ENCODE results near the gene WWOX. TPM values are rescaled to one million over a fixed set of nuclear protein-coding genes. Genes with fewer than 3 reads are reported as not detected.

WWOX gene
- total RNA-seq, 2 experiments from 2014 or later = 14.3 to 16.5 TPM

DNA sequence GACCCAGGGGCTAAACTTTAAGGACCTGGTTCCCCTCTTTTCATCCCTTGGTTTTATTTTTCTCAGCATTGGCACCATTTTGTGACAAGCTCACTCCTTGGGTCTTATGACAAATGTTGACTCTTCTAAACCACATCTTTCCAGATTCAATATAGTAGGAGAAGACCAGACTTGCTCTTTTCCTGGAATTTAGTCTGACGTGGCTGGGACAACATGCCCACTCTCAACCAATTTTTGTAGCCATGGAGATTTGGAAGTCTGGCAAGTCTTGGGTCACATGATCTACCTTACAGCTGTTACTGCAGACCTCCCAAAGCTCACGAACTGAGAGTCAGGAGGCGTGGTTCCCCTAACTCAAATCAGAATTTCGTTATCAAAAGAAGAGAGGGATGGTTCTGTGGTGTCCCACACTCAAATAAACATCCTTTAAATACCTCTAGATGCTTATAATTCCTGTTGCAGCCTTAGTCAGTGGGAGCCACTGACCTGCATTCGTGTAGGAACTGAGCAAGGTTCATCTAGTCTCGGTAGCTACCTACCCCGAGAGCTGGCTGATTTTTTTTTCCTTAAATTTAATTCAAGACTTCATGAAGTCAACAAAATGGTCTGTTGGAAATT, 817.6 kb downstream of the WWOX start:
- Mint-ChIP-seq H3K4me1 (ENCODE audit: low read depth) (peaks cover 36% of the 10 kb centered on the region), H3K27me3 (peaks cover 2% of the 10 kb centered on the region), H3K4me3 (no peak overlapping the region), H3K36me3 (peaks cover 20% of the 10 kb centered on the region), H3K9me3 (peaks cover 20% of the 10 kb centered on the region), H3K27ac (no peak overlapping the region)
- intact Hi-C loops (cut with micrococcal nuclease) = no loop called here
- ChIA-PET POLR2A (interaction anchor here (1.0 to 2.6 kb wide), 4 partner anchors 139 to 682 kb away, joined by 3 to 7 read pairs (median 5); no protein-coding TSS in a partner anchor), CTCF (interaction anchor here (0.6 to 1.4 kb wide), 3 partner anchors 14 to 160 kb away, joined by 3 read pairs; no protein-coding TSS in a partner anchor)
- peak; percentile 36 for DNase-seq

DNA sequence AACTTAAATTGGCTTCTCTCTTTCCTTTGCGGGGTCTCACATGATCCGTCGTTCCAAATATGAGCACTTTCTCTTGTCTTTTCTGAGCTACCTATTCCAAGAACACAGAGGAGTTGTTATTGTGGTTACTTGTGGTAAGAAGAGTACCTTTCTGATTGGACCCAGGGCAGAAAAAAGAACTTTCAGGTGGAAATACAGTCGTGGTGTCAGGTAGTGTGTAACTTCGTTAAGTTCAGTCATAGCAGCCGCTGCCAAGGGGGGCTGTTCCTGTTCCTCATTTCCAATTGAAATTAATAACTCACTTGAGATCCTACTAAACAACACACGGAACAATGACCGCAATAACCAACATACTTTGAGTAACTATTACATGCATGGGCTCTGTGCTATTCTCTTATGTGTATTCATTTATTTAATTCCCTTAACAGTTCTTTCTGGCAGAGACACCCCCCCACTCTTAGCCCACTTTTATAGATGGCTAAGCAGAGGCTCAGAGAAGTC, 819.4 kb downstream of the WWOX start:
- peaks cover 29% of the 10 kb centered on the region for H3K36me3 Mint-ChIP-seq
- ChIA-PET CTCF (no interaction called here), POLR2A (interaction anchor here (0.6 to 2.6 kb wide), 4 partner anchors 13 to 213 kb away, joined by 3 to 9 read pairs (median 6); no protein-coding TSS in a partner anchor)
- peak; percentile 31 for DNase-seq
- H3K27me3 Mint-ChIP-seq = peaks cover 2% of the 10 kb centered on the region
- H3K9me3 Mint-ChIP-seq = peaks cover 29% of the 10 kb centered on the region
- H3K27ac Mint-ChIP-seq = peak overlapping the region; percentile 67
- H3K4me1 Mint-ChIP-seq (ENCODE audit: low read depth) = peaks cover 36% of the 10 kb centered on the region
- H3K4me3 Mint-ChIP-seq = no peak overlapping the region
- intact Hi-C loops (cut with micrococcal nuclease) = no loop called here

DNA sequence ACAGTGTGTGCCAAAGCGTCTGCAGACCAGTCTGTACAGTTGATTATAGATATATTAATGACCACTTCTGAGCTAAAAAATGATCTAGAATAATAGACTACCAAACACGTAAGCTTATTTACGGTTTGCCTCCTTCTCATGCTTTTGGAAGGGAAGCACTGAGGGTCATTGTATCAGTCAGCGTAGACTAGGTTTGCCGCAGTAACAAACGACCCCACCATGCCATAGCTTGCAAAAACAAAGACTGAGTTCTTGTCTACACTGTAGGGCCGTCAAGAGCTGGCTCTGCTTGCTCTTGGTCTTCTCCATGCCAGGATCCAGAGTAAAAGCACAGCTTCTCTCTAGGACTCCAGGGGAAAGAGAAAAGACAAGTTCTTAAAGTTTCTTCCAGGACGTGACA, 820.4 kb downstream of the WWOX start:
- POLR2A ChIA-PET = interaction anchor here (1.3 to 2.7 kb wide), 3 partner anchors 42 to 147 kb away, joined by 3 to 10 read pairs (median 9); no protein-coding TSS in a partner anchor
- Mint-ChIP-seq H3K27ac (peak overlapping the region; percentile 69), H3K36me3 (peaks cover 32% of the 10 kb centered on the region), H3K27me3 (peaks cover 2% of the 10 kb centered on the region), H3K4me3 (no peak overlapping the region), H3K4me1 (ENCODE audit: low read depth) (peaks cover 41% of the 10 kb centered on the region), H3K9me3 (peaks cover 29% of the 10 kb centered on the region)
- CTCF ChIA-PET = interaction anchor here (1.1 kb wide), 1 partner anchor 88 kb away, joined by 3 read pairs; no protein-coding TSS in a partner anchor
- no peak for DNase-seq
- intact Hi-C loops (cut with micrococcal nuclease) = loop anchor here (2.0 kb wide), 1 partner anchor 37 kb away; no protein-coding TSS in a partner anchor

DNA sequence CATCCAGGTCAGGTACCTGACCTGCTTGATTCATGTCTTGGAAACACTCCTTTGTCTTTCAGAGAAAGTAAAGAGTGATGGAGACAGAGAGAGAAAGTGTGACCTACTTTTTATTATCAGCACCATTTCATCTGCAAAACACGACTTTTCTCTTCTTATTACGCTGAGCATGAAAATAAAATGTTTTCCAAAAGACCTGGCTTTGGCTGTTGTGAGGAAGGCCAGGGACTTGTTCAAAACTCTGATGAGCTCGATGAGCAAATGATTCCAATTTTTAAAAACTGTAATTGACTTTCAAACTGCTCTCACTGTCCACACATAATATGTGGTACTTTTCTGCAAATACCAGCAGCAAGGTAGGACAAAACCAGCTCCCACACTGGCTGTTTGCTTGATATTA, 821.2 kb downstream of the WWOX start:
- POLR2A ChIA-PET = interaction anchor here (1.3 to 2.7 kb wide), 3 partner anchors 41 to 147 kb away, joined by 3 to 10 read pairs (median 9); no protein-coding TSS in a partner anchor
- intact Hi-C loops (cut with micrococcal nuclease) = loop anchor here (2.0 kb wide), 1 partner anchor 36 kb away; no protein-coding TSS in a partner anchor
- no peak for DNase-seq
- peak overlapping the region; percentile 75 for H3K27ac Mint-ChIP-seq
- CTCF ChIA-PET = interaction anchor here (0.7 to 1.3 kb wide), 2 partner anchors 33 to 719 kb away, joined by 3 read pairs; no protein-coding TSS in a partner anchor
- H3K36me3 Mint-ChIP-seq = peaks cover 32% of the 10 kb centered on the region
- peaks cover 29% of the 10 kb centered on the region for H3K9me3 Mint-ChIP-seq
- H3K27me3 Mint-ChIP-seq = peaks cover 2% of the 10 kb centered on the region
- H3K4me1 Mint-ChIP-seq (ENCODE audit: low read depth) = peaks cover 49% of the 10 kb centered on the region
- no peak overlapping the region for H3K4me3 Mint-ChIP-seq

DNA sequence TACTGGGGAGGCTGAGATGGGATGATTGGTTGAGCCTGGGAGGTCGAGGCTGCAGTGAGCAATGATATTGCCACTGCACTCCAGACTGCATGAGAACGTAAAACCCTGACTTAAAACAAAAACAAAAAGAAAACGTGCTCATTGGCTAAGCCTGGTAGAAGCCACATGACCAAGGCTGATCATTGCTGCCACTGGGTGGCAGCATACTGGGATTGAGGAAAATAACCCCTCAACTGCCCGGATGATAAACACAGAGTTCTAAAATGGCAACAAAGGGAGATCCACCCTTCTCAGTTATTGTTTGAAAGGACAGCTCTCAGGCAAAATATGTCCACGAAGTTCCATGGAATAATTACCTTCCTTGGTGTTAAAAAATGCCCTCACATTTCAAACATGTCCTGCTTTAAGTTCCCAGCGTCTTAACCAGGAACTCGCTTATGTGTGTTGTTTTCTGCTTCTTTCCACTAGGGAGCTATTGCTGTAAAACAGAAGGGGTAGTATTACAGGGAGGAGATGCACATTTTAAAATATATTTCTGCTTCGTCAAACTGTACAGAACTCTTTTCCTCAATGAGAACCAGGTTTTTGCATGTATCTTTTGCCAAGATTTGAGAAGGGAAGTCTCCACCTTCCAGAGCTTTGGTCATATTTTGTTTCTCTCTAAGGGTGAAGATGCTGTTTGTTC, 825.8 kb downstream of the WWOX start:
- ChIA-PET CTCF (interaction anchor here (0.6 to 1.8 kb wide), 7 partner anchors 23 to 1001 kb away, joined by 3 to 5 read pairs (median 3); no protein-coding TSS in a partner anchor), POLR2A (no interaction called here)
- Mint-ChIP-seq H3K4me3 (no peak overlapping the region), H3K36me3 (peaks cover 27% of the 10 kb centered on the region), H3K9me3 (peaks cover 24% of the 10 kb centered on the region), H3K4me1 (ENCODE audit: low read depth) (peaks cover 27% of the 10 kb centered on the region), H3K27me3 (no peaks in the 10 kb centered on the region), H3K27ac (no peak overlapping the region)
- DNase-seq = peak; percentile 66
- intact Hi-C loops (cut with micrococcal nuclease) = no loop called here

DNA sequence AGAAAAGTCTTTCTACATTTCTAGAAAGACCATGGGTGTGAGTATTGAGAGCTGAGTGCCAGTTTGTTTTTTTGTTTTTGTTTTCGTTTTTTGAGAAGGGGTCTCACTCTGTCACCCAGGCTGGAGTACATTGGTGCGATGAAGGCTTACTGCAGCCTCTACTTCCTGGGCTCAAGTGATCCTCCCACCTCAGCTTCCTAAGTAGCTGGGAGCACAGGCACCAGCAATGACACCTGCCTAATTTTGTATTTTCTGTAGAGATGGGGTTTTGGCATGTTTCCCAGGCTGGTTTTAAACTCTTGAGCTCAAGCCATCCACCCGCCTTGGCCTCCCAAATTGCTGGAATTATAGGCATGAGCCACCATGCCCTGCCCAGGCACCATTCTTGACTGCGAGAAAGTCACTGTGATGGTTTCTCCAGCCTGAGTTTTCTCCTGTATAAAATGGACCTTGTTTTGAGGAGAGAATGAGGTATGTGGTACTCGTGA, 827.3 kb downstream of the WWOX start:
- Mint-ChIP-seq H3K36me3 (peaks cover 15% of the 10 kb centered on the region), H3K27me3 (no peaks in the 10 kb centered on the region), H3K9me3 (peaks cover 12% of the 10 kb centered on the region), H3K4me1 (ENCODE audit: low read depth) (peaks cover 16% of the 10 kb centered on the region), H3K27ac (no peak overlapping the region), H3K4me3 (no peak overlapping the region)
- ChIA-PET CTCF (interaction anchor here (0.5 to 1.8 kb wide), 4 partner anchors 14 to 221 kb away, joined by 3 to 5 read pairs (median 4); no protein-coding TSS in a partner anchor), POLR2A (no interaction called here)
- no peak for DNase-seq
- intact Hi-C loops (cut with micrococcal nuclease) = no loop called here

DNA sequence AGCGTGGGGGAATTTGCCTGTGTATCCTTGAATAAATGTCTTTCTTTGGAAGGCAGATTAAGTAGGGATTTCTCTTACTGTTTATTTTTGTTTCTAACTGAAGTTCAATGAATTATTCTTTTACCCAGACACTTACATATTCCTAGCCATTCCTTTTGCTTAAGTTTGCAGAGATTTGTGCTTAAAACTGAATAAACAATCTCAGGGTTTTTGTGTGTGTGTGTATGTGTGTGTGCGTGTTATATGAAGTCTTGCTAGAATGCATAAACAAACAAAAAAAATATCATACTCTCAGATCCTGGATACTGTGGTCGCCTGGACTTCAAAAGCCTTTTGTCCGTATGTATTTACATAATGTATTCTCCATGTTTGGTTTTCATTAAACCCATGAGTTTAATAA, 828.3 kb downstream of the WWOX start:
- CTCF ChIA-PET = interaction anchor here (1.3 kb wide), 1 partner anchor 22 kb away, joined by 4 read pairs; no protein-coding TSS in a partner anchor
- intact Hi-C loops (cut with micrococcal nuclease) = no loop called here
- no peak overlapping the region for H3K27ac Mint-ChIP-seq

DNA sequence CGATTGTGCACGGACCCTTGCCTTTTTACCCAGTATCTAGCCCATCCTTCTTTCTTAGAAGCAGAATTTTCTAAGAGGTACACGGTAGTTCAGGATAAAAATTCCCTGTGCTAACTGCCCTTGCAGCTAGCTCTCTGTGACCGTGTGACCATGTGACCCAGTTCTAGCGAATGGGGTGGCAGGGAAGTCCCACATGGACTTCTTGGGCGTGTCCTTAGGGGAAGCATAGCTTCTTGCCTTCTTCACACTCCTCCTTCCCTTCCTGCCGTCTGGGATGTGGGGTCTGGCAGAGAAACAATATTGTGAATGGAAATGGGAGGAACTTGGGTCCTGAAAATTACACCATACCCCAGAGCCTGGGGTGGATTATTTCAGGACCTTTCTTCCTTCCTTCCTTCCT, 830.4 kb downstream of the WWOX start:
- Mint-ChIP-seq H3K4me1 (ENCODE audit: low read depth) (peaks cover 11% of the 10 kb centered on the region), H3K27ac (no peak overlapping the region), H3K4me3 (no peak overlapping the region), H3K36me3 (peaks cover 2% of the 10 kb centered on the region), H3K9me3 (no peaks in the 10 kb centered on the region), H3K27me3 (no peaks in the 10 kb centered on the region)
- ChIA-PET POLR2A (no interaction called here), CTCF (no interaction called here)
- no peak for DNase-seq
- intact Hi-C loops (cut with micrococcal nuclease) = no loop called here

More for the DNA sequence above, 828.3 kb downstream of the WWOX start:
- peaks cover 16% of the 10 kb centered on the region for H3K4me1 Mint-ChIP-seq (ENCODE audit: low read depth)
- no peak for DNase-seq
- peaks cover 6% of the 10 kb centered on the region for H3K9me3 Mint-ChIP-seq
- no peaks in the 10 kb centered on the region for H3K27me3 Mint-ChIP-seq
- H3K4me3 Mint-ChIP-seq = no peak overlapping the region
- POLR2A ChIA-PET = no interaction called here
- peaks cover 8% of the 10 kb centered on the region for H3K36me3 Mint-ChIP-seq

DNA sequence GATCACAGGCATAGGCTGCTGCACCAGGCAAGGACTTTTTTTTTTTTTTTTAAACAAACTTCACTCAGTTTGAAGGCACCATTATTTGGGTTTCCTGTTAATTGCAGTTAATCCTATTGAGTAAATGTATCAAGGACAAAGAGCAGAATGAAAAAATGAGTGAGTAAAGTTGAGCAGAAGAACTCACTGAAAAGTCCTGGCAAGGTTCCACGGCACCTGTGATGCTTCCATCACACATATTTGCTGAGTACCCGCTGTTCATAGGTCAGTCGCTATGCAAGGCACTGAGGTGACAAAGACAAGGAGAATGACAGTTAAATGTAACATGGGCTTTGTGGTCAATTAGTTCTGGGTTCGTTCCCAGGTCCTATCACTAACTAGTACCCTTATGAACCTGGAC, 831.1 kb downstream of the WWOX start:
- Mint-ChIP-seq H3K4me3 (no peak overlapping the region), H3K4me1 (ENCODE audit: low read depth) (peaks cover 4% of the 10 kb centered on the region), H3K36me3 (peaks cover 3% of the 10 kb centered on the region), H3K27ac (no peak overlapping the region), H3K9me3 (no peaks in the 10 kb centered on the region), H3K27me3 (no peaks in the 10 kb centered on the region)
- POLR2A ChIA-PET = no interaction called here
- no peak for DNase-seq
- intact Hi-C loops (cut with micrococcal nuclease) = no loop called here
- CTCF ChIA-PET = no interaction called here

DNA sequence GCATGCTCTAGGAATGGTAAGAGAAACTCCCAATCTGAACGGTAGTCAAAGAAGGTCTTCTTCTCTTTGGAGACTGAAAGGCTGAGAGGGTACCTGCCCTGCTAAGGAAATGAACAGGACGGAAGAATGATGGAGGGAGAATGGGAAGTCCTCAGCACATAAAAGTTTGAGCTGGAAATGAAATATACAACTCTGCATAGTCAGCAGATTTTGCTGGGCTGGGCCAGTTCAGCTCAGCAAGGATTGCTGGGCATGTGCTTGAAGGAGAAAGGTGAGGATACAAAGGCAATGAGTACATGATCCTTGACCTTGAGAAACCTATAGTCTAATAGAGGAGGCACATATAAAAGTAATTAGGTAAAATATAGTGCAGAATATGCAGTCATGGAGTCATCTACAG, 831.8 kb downstream of the WWOX start:
- H3K27ac Mint-ChIP-seq = no peak overlapping the region
- H3K4me3 Mint-ChIP-seq = no peak overlapping the region
- DNase-seq = no peak
- ChIA-PET CTCF (no interaction called here), POLR2A (no interaction called here)
- peaks cover 3% of the 10 kb centered on the region for H3K36me3 Mint-ChIP-seq
- intact Hi-C loops (cut with micrococcal nuclease) = no loop called here
- H3K9me3 Mint-ChIP-seq = no peaks in the 10 kb centered on the region
- no peaks in the 10 kb centered on the region for H3K27me3 Mint-ChIP-seq
- H3K4me1 Mint-ChIP-seq (ENCODE audit: low read depth) = no peaks in the 10 kb centered on the region

DNA sequence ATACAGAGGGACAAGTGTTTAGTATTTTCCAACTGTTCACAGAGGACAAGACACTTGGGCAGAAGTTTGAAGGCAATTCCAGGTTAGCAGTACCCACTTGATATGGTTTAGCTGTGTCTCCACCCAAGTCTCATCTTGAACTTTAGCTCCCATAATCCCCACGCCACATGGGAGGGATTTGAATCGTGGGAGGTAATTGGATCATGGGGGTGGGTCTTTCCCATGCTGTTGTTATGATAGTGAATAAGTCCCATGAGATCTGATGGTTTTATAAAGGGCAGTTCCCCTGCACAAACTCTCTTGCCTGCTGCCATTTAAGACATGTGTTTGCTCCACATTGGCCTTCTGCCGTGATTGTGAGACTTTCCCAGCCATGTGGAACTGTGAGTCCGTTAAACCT, 832.2 kb downstream of the WWOX start:
- Mint-ChIP-seq H3K27me3 (no peaks in the 10 kb centered on the region), H3K4me3 (no peak overlapping the region), H3K4me1 (ENCODE audit: low read depth) (no peaks in the 10 kb centered on the region), H3K27ac (no peak overlapping the region), H3K36me3 (peaks cover 3% of the 10 kb centered on the region), H3K9me3 (no peaks in the 10 kb centered on the region)
- POLR2A ChIA-PET = no interaction called here
- CTCF ChIA-PET = no interaction called here
- intact Hi-C loops (cut with micrococcal nuclease) = no loop called here
- DNase-seq = no peak

DNA sequence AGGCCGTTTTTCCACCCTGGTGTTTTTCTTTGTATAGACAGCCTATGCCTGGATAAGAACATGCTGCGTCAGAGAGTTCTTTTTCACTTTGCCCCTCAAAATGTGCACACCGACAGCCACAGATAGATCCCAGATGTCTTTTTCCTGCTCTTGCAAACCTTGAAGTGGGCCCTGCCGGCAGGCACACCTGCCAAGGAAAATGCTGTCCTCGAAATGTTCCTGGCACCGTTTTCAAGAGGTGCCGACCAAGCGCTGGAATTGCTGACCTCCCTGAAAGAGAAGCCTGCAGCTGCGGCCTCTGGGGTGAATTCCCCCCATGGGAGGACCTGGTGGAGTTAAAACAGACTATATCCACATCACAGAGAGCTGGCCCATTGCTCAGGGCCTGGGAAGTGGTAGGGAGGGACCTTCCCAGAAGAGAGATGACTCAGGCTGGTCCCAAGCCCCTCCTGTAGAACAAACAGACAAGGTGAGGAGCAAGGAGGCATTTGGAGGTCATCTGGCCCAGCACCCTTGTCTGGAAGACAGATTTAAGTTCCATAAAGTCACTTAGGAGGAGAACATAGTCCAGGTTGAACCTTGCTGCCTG, 833.0 kb downstream of the WWOX start:
- no peak for DNase-seq
- no peak overlapping the region for H3K4me3 Mint-ChIP-seq
- POLR2A ChIA-PET = interaction anchor here (0.6 kb wide), 1 partner anchor 566 kb away, joined by 3 read pairs; no protein-coding TSS in a partner anchor
- no peak overlapping the region for H3K27ac Mint-ChIP-seq
- H3K9me3 Mint-ChIP-seq = no peaks in the 10 kb centered on the region
- CTCF ChIA-PET = no interaction called here
- intact Hi-C loops (cut with micrococcal nuclease) = no loop called here
- peaks cover 3% of the 10 kb centered on the region for H3K36me3 Mint-ChIP-seq
- H3K4me1 Mint-ChIP-seq (ENCODE audit: low read depth) = no peaks in the 10 kb centered on the region
- no peaks in the 10 kb centered on the region for H3K27me3 Mint-ChIP-seq
